Neuron (in vitro differentiated cells): ENCODE results near the gene CNOT9.

ENCODE experiments used
- H2AFZ ChIP-seq: one replicate; pipeline ENCODE4 v1.6.1; 2013; ENCODE audit warnings: low read depth, mild to moderate bottlenecking, inconsistent platforms, low read length, moderate library complexity
- H3K27me3 ChIP-seq: one replicate; pipeline ENCODE4 v1.6.1; 2013; ENCODE audit warnings: low read length; ENCODE audit not compliant: insufficient read depth
- H3K36me3 ChIP-seq: one replicate; pipeline ENCODE4 v1.6.1; 2013; ENCODE audit warnings: low read length; ENCODE audit not compliant: insufficient read depth
- H3K4me1 ChIP-seq: one replicate; pipeline ENCODE4 v1.6.1; 2013; ENCODE audit warnings: low read length; ENCODE audit not compliant: insufficient read depth
- H3K4me3 ChIP-seq: 2 replicates; pipeline ENCODE4 v1.5.1; 2013; ENCODE audit warnings: mild to moderate bottlenecking, low read length, moderate library complexity
- H3K9me3 ChIP-seq: one replicate; pipeline ENCODE4 v1.6.1; 2013; ENCODE audit warnings: low read length

Gene CNOT9

DNA sequence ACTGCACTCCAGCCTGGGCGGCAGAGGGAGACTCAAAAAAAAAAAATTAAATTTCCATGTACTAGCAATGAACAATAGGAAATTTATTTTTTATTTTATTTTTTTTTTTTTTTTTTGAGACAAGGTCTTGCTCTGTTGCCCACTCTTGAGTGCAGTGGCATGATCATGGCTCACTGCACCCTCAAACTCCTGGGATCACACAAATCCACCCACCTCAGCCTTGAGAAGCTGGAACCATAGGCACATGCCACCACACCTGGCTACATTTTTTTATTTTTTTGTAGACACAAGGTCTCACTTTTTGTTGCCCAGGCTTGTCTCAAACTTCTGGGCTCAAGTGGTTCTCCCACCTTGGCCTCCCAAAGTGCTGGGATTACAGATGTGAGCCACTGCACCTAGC, 16.9 kb downstream of the CNOT9 start:
- Histone ChIP-seq H3K36me3 (peaks cover 86% of the 10 kb centered on the region), H2AFZ (no peak overlapping the region), H3K9me3 (no peaks in the 10 kb centered on the region), H3K4me3 (no peak overlapping the region), H3K27me3 (no peaks in the 10 kb centered on the region), H3K4me1 (no peaks in the 10 kb centered on the region)

DNA sequence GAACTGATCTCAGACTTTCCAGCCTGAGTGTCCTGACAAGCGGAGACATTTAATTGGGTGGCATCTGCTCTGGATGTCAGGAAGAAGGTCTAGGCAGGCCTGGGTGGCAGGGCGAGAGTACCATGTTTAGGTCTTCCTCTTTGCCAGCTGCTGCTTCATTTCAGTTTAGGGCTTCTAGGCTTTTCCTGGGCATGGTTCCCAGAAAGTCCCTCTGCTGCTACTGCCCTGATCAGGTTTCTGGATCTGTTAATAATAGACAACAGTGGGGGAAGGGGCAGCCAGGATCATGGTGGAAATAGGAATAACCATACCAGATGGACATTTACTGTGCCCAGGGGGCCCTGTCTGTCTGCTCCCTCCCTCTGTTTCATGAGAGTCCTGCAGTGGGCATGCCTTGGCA, 36.8 kb downstream of the CNOT9 start:
- no peak overlapping the region for H2AFZ ChIP-seq
- H3K27me3 ChIP-seq: no peaks in the 10 kb centered on the region
- no peaks in the 10 kb centered on the region for H3K9me3 ChIP-seq
- no peaks in the 10 kb centered on the region for H3K36me3 ChIP-seq
- peaks cover 11% of the 10 kb centered on the region for H3K4me1 ChIP-seq
- H3K4me3 ChIP-seq: no peak overlapping the region

GRCh38 chr2:218607436-218608115, 38.9 kb downstream of the CNOT9 start, which contains the start of gene PLCD4:
Gene PLCD4 (plus strand): TSS chr2:218607899. CDS start chr2:218615740, 7,841 bp downstream.
- no peaks in the 10 kb centered on the region for H3K36me3 ChIP-seq
- H3K4me3 ChIP-seq: peak within 1 kb of the TSS; percentile 34
- no peaks in the 10 kb centered on the region for H3K27me3 ChIP-seq

DNA sequence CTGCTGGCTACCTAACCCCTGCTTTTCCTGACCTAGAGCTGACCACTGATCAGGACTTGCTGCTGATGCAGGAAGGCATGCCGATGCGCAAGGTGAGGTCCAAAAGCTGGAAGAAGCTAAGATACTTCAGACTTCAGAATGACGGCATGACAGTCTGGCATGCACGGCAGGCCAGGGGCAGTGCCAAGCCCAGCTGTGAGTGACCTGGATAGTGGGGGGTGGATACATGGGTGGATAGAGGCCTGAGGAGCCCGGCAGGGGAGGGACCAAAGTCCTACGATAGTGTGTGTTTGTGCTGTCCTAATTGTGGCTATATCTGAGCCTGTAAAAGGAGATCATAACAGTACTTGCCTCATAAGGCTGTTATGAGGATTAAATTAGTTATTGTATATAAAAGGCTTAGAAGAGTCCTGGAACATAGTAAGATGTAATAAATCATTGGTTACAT, 47.3 kb downstream of the CNOT9 start:
- Histone ChIP-seq H3K9me3 (no peaks in the 10 kb centered on the region), H3K4me1 (no peaks in the 10 kb centered on the region), H2AFZ (no peak overlapping the region), H3K36me3 (no peaks in the 10 kb centered on the region), H3K4me3 (no peak overlapping the region), H3K27me3 (no peaks in the 10 kb centered on the region)

More at GRCh38 chr2:218607436-218608115, 38.9 kb downstream of the CNOT9 start, which contains the start of gene PLCD4:
- peak within 1 kb of the TSS; percentile 80 for H2AFZ ChIP-seq
- H3K9me3 ChIP-seq: no peaks in the 10 kb centered on the region
- peaks cover 11% of the 10 kb centered on the region for H3K4me1 ChIP-seq

- H3K36me3 ChIP-seq: peaks cover 5% of the 10 kb centered on the region
- no peak overlapping the region for H2AFZ ChIP-seq
Measured at GRCh38 chr2:218618102-218618860, 49.6 kb downstream of the CNOT9 start.

DNA sequence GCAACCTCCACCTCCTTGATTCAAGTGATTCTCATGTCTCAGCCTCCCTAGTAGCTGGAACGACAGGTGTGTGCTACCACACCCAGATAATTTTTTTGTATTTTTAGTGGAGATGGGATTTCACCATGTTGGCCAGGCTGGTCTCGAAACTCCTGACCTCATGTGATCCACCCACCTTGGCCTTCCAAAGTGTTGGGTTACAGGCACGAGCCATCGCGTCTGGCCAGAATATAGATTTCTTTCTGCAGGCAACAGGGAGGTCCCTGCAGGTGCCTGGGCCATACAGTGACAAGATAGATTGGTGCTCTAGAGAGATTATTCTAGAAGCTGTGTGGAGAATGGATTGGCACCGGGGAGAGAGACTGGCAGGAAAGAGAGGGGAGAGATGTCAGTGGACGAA, 52.4 kb downstream of the CNOT9 start:
- H3K27me3 ChIP-seq: no peaks in the 10 kb centered on the region
- H3K4me1 ChIP-seq: no peaks in the 10 kb centered on the region
- no peak overlapping the region for H3K4me3 ChIP-seq
- peaks cover 5% of the 10 kb centered on the region for H3K36me3 ChIP-seq
- H3K9me3 ChIP-seq: no peaks in the 10 kb centered on the region
- H2AFZ ChIP-seq: no peak overlapping the region

More at GRCh38 chr2:218618102-218618860, 49.6 kb downstream of the CNOT9 start:
- Histone ChIP-seq H3K4me3 (no peak overlapping the region), H3K27me3 (no peaks in the 10 kb centered on the region), H3K4me1 (no peaks in the 10 kb centered on the region), H3K9me3 (no peaks in the 10 kb centered on the region)

DNA sequence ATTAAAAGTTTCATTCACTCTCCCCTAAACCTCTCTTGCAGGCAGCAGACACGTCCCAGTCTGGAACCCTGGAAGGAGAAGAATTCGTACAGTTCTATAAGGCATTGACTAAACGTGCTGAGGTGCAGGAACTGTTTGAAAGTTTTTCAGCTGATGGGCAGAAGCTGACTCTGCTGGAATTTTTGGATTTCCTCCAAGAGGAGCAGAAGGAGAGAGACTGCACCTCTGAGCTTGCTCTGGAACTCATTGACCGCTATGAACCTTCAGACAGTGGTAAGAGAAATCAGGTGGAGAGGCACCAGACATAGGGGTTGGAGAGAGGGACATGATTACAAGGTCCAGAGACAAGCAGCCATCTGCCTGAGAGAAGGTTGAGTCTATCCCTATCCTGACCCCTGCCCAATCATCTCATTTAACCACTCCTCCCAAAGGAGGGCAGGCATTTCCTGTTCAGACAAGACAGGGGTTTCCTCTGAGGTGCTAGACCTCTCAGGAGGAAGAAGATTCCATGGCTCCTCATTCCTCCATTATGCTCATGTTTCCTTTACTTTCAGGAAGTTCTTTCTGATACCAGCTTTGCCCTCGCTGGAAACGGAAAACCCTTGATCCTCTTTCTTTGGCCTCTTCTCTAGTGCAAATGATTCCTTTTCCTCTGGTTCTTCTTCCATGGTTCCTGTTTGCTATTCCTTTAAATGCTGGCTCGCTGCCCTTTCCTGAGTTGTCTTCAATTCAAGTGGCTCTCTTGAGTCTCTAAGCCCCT, 54.1 kb downstream of the CNOT9 start:
- H2AFZ ChIP-seq: no peak overlapping the region
- H3K27me3 ChIP-seq: no peaks in the 10 kb centered on the region
- peaks cover 5% of the 10 kb centered on the region for H3K36me3 ChIP-seq
- H3K9me3 ChIP-seq: no peaks in the 10 kb centered on the region
- H3K4me3 ChIP-seq: no peak overlapping the region
- no peaks in the 10 kb centered on the region for H3K4me1 ChIP-seq

DNA sequence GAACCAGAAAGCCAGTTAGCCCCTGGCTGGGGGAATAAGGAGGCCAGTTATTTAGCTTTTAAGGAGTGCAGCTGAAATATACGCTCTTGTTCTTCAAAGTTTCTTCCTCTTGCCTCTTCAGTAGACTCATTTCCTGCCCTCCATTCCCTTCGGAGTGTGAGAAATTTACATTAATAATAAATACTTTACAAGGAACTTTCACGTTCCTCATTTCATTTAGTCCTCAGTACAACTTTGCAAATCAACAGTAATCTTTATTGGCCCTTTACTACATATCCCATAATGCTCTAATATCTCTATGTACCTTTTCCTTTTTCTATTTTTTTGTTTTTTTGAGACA, 54.7 kb downstream of the CNOT9 start:
- Histone ChIP-seq H2AFZ (no peak overlapping the region), H3K4me1 (no peaks in the 10 kb centered on the region), H3K9me3 (no peaks in the 10 kb centered on the region), H3K27me3 (no peaks in the 10 kb centered on the region), H3K4me3 (no peak overlapping the region), H3K36me3 (peaks cover 5% of the 10 kb centered on the region)

- Histone ChIP-seq H3K36me3 (peaks cover 5% of the 10 kb centered on the region), H3K27me3 (no peaks in the 10 kb centered on the region), H3K4me3 (no peak overlapping the region), H2AFZ (no peak overlapping the region), H3K4me1 (no peaks in the 10 kb centered on the region), H3K9me3 (no peaks in the 10 kb centered on the region)
Measured at GRCh38 chr2:218626369-218626768, 57.7 kb downstream of the CNOT9 start.

DNA sequence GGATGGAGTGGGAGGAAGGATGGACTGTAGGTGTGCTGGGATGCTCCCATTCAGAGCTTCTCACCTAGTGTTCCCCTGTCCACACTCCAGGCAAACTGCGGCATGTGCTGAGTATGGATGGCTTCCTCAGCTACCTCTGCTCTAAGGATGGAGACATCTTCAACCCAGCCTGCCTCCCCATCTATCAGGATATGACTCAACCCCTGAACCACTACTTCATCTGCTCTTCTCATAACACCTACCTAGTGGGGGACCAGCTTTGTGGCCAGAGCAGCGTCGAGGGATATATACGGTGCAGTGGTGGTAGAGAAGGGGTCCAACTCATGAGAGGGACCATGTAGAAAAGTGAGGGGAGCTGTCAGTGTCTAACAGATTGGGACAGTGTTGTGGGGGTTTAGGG, 59.3 kb downstream of the CNOT9 start:
- Histone ChIP-seq H3K27me3 (no peaks in the 10 kb centered on the region), H3K4me1 (no peaks in the 10 kb centered on the region), H3K9me3 (no peaks in the 10 kb centered on the region), H3K36me3 (peaks cover 7% of the 10 kb centered on the region), H3K4me3 (no peak overlapping the region), H2AFZ (no peak overlapping the region)

DNA sequence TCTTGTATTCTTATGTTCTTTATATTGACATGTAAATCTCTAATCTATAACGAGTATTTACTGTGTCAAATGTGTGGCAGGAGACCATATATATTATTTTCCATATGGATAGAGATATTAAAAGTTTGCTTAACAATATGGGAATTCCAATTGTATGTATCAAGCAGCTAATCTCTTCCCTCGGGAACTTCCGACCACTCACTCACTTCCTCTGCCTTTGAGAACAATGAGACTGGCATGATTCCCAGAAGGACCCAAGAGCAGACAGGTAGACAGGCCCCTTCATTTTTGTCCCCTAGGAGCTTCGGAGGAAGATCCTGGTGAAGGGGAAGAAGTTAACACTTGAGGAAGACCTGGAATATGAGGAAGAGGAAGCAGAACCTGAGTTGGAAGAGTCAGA, 63.2 kb downstream of the CNOT9 start:
- H3K36me3 ChIP-seq: peaks cover 29% of the 10 kb centered on the region
- H2AFZ ChIP-seq: no peak overlapping the region
- H3K27me3 ChIP-seq: no peaks in the 10 kb centered on the region
- no peaks in the 10 kb centered on the region for H3K9me3 ChIP-seq
- no peak overlapping the region for H3K4me3 ChIP-seq
- no peaks in the 10 kb centered on the region for H3K4me1 ChIP-seq

GRCh38 chr2:218635719-218636118, 67.1 kb downstream of the CNOT9 start:
- no peak overlapping the region for H3K4me3 ChIP-seq
- no peaks in the 10 kb centered on the region for H3K9me3 ChIP-seq
- no peaks in the 10 kb centered on the region for H3K4me1 ChIP-seq
- peaks cover 64% of the 10 kb centered on the region for H3K36me3 ChIP-seq
- H3K27me3 ChIP-seq: no peaks in the 10 kb centered on the region
- no peak overlapping the region for H2AFZ ChIP-seq

DNA sequence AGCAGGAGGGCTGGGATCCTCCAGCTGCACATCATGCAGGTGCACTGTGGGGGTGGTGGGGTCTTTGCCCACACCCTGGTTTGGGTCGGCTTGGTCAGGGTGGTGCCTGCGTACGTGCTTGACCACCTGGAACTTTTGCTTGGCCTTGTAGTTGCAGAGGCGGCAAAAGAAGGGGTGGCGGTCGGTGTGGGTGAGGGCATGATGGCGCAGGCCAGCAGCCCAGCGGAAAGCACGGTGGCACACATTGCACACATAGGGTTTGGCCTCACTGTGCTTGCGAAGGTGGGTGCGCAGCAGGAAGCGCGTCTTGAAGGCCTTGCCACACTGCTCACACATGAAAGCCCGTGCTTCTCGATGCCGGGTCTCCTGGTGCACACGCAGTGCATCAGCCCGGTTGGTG, 69.7 kb downstream of the CNOT9 start:
- Histone ChIP-seq H2AFZ (no peak overlapping the region), H3K4me3 (no peak overlapping the region), H3K36me3 (peaks cover 82% of the 10 kb centered on the region), H3K4me1 (no peaks in the 10 kb centered on the region), H3K27me3 (no peaks in the 10 kb centered on the region), H3K9me3 (no peaks in the 10 kb centered on the region)
